Measurements from ENCODE around the gene FARP2. TPM values are rescaled to one million over a fixed set of nuclear protein-coding genes. Genes with fewer than 3 reads are reported as not detected.

Gene FARP2
- total and polyA plus RNA-seq, 2 experiments from 2014 or later, result 16.0 to 22.6 TPM

- TF ChIP-seq REST (IDR thresholded peaks at IDR 0.05; ENCODE audit: unreplicated experiment), result no peak
- no peak for TF ChIP-seq NANOG (IDR thresholded peaks at IDR 0.05; ENCODE audit: borderline replicate concordance)
- TF ChIP-seq JUNB (IDR thresholded peaks at IDR 0.05; ENCODE audit: unreplicated experiment), result no peak
- no peak for TF ChIP-seq ZNF331 (CRISPR knock-in tag; IDR thresholded peaks at IDR 0.05; ENCODE audit: low read depth)
Measured at GRCh38 chr2:241366678-241367077, 10.6 kb downstream of the FARP2 start (continued).

- no peak overlapping the region for H3K27ac ChIP-seq (ENCODE audit: low read depth)
- H3K27me3 ChIP-seq (ENCODE audit: insufficient read depth), result no peaks in the 10 kb centered on the region
- H3K4me1 ChIP-seq (ENCODE audit: insufficient read depth), result peaks cover 16% of the 10 kb centered on the region
- no peaks in the 10 kb centered on the region for H3K9me3 Mint-ChIP-seq
- DNase-seq (ENCODE audit: low spot score) (no peak), ATAC-seq (no peak)
- no peaks in the 10 kb centered on the region for H3K36me3 ChIP-seq (ENCODE audit: insufficient read depth)
- H3K4me3 Mint-ChIP-seq, result no peak overlapping the region
- H3K79me2 ChIP-seq (replicated peaks; ENCODE audit: insufficient read depth), result peaks cover 66% of the 10 kb centered on the region
- H3K9me2 ChIP-seq (ENCODE audit: insufficient read depth), result no peaks in the 10 kb centered on the region
- peaks cover 2% of the 10 kb centered on the region; the same call in 1 of the 3 replicates for H3K36me3 Mint-ChIP-seq (ENCODE audit: low read depth)
- H2AFZ ChIP-seq, result no peak overlapping the region
- H3K4me2 ChIP-seq, result no peak overlapping the region
- H3K27ac Mint-ChIP-seq, result no peak overlapping the region
- no peaks in the 10 kb centered on the region for H3K27me3 Mint-ChIP-seq (ENCODE audit: insufficient read depth, low read depth, poor library complexity)
- peaks cover 20% of the 10 kb centered on the region for H3K4me1 Mint-ChIP-seq
- no peak overlapping the region for H3K4me3 ChIP-seq
- H4K20me1 ChIP-seq (replicated peaks; ENCODE audit: insufficient read depth), result peaks cover 15% of the 10 kb centered on the region; the same call in 1 of the 2 replicates
- no peak for TF ChIP-seq JUNB (IDR thresholded peaks at IDR 0.05; ENCODE audit: unreplicated experiment)
- TF ChIP-seq ETS1 (IDR thresholded peaks at IDR 0.05), result no peak
- no peak for TF ChIP-seq CREB1 (CRISPR knock-in tag; IDR thresholded peaks at IDR 0.05; ENCODE audit: low read depth)
- no peak for TF ChIP-seq STAT1 (IDR thresholded peaks at IDR 0.05; ENCODE audit: unreplicated experiment)
- TF ChIP-seq ZNF462 (CRISPR knock-in tag; IDR thresholded peaks at IDR 0.05), result no peak
- TF ChIP-seq NANOG (IDR thresholded peaks at IDR 0.05; ENCODE audit: borderline replicate concordance), result no peak
- H3F3A ChIP-seq (replicated peaks; ENCODE audit: low read depth), result no peaks in the 10 kb centered on the region
Measured at GRCh38 chr2:241368643-241369042, 12.6 kb downstream of the FARP2 start.

Data from GM23338 (cell line).